ENCODE measurements around the gene XPNPEP3. TPM values are rescaled to one million over a fixed set of nuclear protein-coding genes. Genes with fewer than 3 reads are reported as not detected.

XPNPEP3 gene
- polyA plus RNA-seq, 1 donor (not counting 4 experiments of a cell fraction or from before 2014, with no cell fraction given) = 21.1 TPM

DNA sequence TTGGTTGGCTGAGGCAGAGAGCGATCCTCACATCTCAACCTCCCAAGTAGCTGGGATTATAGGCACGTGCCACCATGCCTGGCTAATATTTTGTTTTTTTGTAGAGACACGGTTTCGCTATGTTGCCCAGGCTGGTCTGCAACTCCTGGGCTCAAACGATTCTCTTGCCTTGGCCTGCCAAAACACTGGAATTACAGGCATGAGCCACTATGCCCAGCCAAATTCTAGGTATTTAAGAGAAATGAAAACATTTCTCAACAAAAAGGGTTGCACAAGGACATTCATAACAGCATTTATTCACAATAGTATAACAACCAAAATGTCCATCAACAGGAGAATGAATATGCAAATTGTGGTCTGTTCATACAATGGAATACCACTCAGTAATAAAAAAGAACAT lies 62.5 kb downstream of the XPNPEP3 start:
- FAIRE-seq (no peak), DNase-seq (ENCODE audit: low read depth, low spot score) (no peak)
- H3K79me2 ChIP-seq (ENCODE audit: control insufficient read depth, insufficient read depth, low read length) = no peaks in the 10 kb centered on the region
- no peak overlapping the region for H3K4me2 ChIP-seq (ENCODE audit: control insufficient read depth, extremely low read depth, insufficient read depth, low read depth, low read length)
- TF ChIP-seq, protein P1, sequence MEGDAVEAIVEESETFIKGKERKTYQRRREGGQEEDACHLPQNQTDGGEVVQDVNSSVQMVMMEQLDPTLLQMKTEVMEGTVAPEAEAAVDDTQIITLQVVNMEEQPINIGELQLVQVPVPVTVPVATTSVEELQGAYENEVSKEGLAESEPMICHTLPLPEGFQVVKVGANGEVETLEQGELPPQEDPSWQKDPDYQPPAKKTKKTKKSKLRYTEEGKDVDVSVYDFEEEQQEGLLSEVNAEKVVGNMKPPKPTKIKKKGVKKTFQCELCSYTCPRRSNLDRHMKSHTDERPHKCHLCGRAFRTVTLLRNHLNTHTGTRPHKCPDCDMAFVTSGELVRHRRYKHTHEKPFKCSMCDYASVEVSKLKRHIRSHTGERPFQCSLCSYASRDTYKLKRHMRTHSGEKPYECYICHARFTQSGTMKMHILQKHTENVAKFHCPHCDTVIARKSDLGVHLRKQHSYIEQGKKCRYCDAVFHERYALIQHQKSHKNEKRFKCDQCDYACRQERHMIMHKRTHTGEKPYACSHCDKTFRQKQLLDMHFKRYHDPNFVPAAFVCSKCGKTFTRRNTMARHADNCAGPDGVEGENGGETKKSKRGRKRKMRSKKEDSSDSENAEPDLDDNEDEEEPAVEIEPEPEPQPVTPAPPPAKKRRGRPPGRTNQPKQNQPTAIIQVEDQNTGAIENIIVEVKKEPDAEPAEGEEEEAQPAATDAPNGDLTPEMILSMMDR (optimal IDR thresholded peaks at IDR 0.05 in 1 of 3, IDR thresholded peaks at IDR 0.05 in 1 of 3, conservative IDR thresholded peaks at IDR 0.05 in 1 of 3; ENCODE audit: extremely low read depth in 1 of 3, insufficient read depth in 2 of 3, low read length in 3 of 3) = no peak
- no peaks in the 10 kb centered on the region for H3K9me1 ChIP-seq (ENCODE audit: control insufficient read depth, extremely low read depth, insufficient read depth, low read length)
- H3K9me3 ChIP-seq (ENCODE audit: control insufficient read depth, low read depth, low read length) = no peaks in the 10 kb centered on the region
- no peak overlapping the region for H3K27ac ChIP-seq (ENCODE audit: control insufficient read depth, insufficient read depth, low read length)
- dilution Hi-C loops (cut with MboI; ENCODE audit: extremely low pct_ligation_motif_present, low sequenced_read_pairs) = no loop called here
- no peak overlapping the region for H3K4me3 ChIP-seq (ENCODE audit: control insufficient read depth in 2 of 3, extremely low read depth in 1 of 3, insufficient read depth in 2 of 3, low read depth in 1 of 3, low read length in 3 of 3)
- H3K27me3 ChIP-seq (ENCODE audit: control insufficient read depth, extremely low read depth, insufficient read depth, low read length) = no peaks in the 10 kb centered on the region
- H3K9ac ChIP-seq (ENCODE audit: control insufficient read depth, extremely low read depth, insufficient read depth, low read length) = no peak overlapping the region
- no peaks in the 10 kb centered on the region for H3K4me1 ChIP-seq (ENCODE audit: control insufficient read depth, extremely low read depth, insufficient read depth, low read length)
- H2AFZ ChIP-seq (ENCODE audit: control insufficient read depth, low read length) = no peak overlapping the region
- H3K36me3 ChIP-seq (ENCODE audit: control insufficient read depth in 2 of 2, extremely low read depth in 1 of 2, insufficient read depth in 2 of 2, low read length in 2 of 2) = peaks cover 18 to 23% of the 10 kb centered on the region in 2 experiments
- H4K20me1 ChIP-seq (ENCODE audit: control insufficient read depth, extremely low read depth, insufficient read depth, low read length) = no peaks in the 10 kb centered on the region

DNA sequence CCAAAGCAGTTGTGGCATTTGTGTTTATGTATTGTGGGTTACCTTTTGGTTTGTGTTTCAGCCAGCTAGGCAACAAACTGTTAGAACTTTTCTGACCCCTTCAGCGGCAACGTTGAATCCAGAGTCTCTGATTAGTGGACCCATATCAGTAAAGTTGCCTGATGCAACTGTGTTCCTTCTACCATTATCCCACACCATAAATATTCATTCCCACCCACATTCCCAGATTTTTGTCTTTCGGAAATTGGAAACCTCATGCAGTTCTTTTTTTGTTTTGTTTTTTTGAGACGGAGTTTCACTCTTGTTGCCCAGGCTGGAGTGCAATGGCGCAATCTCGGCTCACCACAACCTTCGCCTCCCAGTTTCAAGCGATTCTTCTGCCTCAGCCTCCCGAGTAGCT lies 63.6 kb downstream of the XPNPEP3 start:
- dilution Hi-C loops (cut with MboI; ENCODE audit: extremely low pct_ligation_motif_present, low sequenced_read_pairs) = no loop called here
- H3K4me1 ChIP-seq (ENCODE audit: control insufficient read depth, extremely low read depth, insufficient read depth, low read length) = no peaks in the 10 kb centered on the region
- TF ChIP-seq, protein P1 (optimal IDR thresholded peaks at IDR 0.05 in 1 of 3, IDR thresholded peaks at IDR 0.05 in 1 of 3, conservative IDR thresholded peaks at IDR 0.05 in 1 of 3; ENCODE audit: extremely low read depth in 1 of 3, insufficient read depth in 2 of 3, low read length in 3 of 3) = no peak
- TF ChIP-seq EZH2 (IDR thresholded peaks at IDR 0.05; ENCODE audit: low read length) = no peak
- no peak overlapping the region for H3K9ac ChIP-seq (ENCODE audit: control insufficient read depth, extremely low read depth, insufficient read depth, low read length)
- peaks cover 19 to 23% of the 10 kb centered on the region in 2 experiments for H3K36me3 ChIP-seq (ENCODE audit: control insufficient read depth in 2 of 2, extremely low read depth in 1 of 2, insufficient read depth in 2 of 2, low read length in 2 of 2)
- no peaks in the 10 kb centered on the region for H3K27me3 ChIP-seq (ENCODE audit: control insufficient read depth, extremely low read depth, insufficient read depth, low read length)
- no peak overlapping the region for H3K4me3 ChIP-seq (ENCODE audit: control insufficient read depth in 2 of 3, extremely low read depth in 1 of 3, insufficient read depth in 2 of 3, low read depth in 1 of 3, low read length in 3 of 3)
- H3K27ac ChIP-seq (ENCODE audit: control insufficient read depth, insufficient read depth, low read length) = no peak overlapping the region
- H2AFZ ChIP-seq (ENCODE audit: control insufficient read depth, low read length) = no peak overlapping the region
- H4K20me1 ChIP-seq (ENCODE audit: control insufficient read depth, extremely low read depth, insufficient read depth, low read length) = no peaks in the 10 kb centered on the region
- DNase-seq (ENCODE audit: low read depth, low spot score) (no peak), FAIRE-seq (no peak)
- no peaks in the 10 kb centered on the region for H3K9me3 ChIP-seq (ENCODE audit: control insufficient read depth, low read depth, low read length)
- no peaks in the 10 kb centered on the region for H3K9me1 ChIP-seq (ENCODE audit: control insufficient read depth, extremely low read depth, insufficient read depth, low read length)
- no peaks in the 10 kb centered on the region for H3K79me2 ChIP-seq (ENCODE audit: control insufficient read depth, insufficient read depth, low read length)
- no peak overlapping the region for H3K4me2 ChIP-seq (ENCODE audit: control insufficient read depth, extremely low read depth, insufficient read depth, low read depth, low read length)

Measured in keratinocyte (primary cell).